Fibroblast of gingiva (primary cell): Measurements from ENCODE around the gene PSAP.

Experiments
- DNase-seq: peaks from one replicate; pipeline ENCODE4 v3.0.0-alpha.2; 2011; ENCODE audit warnings: low read depth

Gene PSAP

GRCh38 chr10:71766717-71767419 lies 84.2 kb downstream of the PSAP start:
- peak; percentile 91 for DNase-seq
